ENCODE results near the gene SLC8A2. TPM values are rescaled to one million over a fixed set of nuclear protein-coding genes. Genes with fewer than 3 reads are reported as not detected.

The SLC8A2 gene
- total and polyA plus RNA-seq, 10 of the 15 experiments (the other 5 are each of a cell fraction or from before 2014, with no cell fraction given), result not detected

DNA sequence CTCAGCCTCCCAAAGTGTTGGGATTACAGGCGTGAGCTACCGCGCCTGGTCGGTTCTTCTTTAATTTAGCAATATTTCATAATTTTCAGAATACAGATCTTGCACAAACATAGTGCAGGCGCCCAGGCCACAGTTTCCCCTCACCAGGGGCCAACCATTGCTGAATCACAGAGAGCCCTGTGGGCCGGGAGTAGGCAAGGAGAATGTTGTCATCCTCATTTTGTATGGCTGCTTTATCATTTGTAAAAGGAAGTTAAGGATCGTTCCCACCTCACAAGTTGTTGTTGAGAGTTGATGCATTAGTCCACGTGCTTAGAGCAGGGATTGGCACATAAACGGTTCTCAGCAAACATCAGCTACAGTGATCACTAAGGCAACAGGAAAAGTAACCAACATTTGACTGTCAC is 82.5 kb downstream of the SLC8A2 start:
- BruUV-seq (replicated peaks), result no TSS peak
- Histone ChIP-seq H3K9me3 (replicated peaks; ENCODE audit: control insufficient read depth, insufficient read depth, low read length) (no peaks in the 10 kb centered on the region), H3K4me2 (ENCODE audit: control insufficient read depth, insufficient read depth) (no peak overlapping the region), H3K27ac (ENCODE audit: control insufficient read depth, insufficient read depth) (no peak overlapping the region), H3K36me3 (ENCODE audit: control insufficient read depth in 2 of 2, insufficient read depth in 2 of 2, low read length in 1 of 2) (no peaks in the 10 kb centered on the region), H3K9ac (ENCODE audit: control insufficient read depth, insufficient read depth, low read length) (no peak overlapping the region; the same call in 1 of the 2 replicates), H2AFZ (ENCODE audit: control insufficient read depth, low read depth, low read length) (peak overlapping the region; percentile 23; the same call in 1 of the 2 replicates), H3K4me1 (ENCODE audit: control insufficient read depth, insufficient read depth, low read length) (no peaks in the 10 kb centered on the region), H3K27me3 (replicated peaks in 1 of 2; ENCODE audit: control insufficient read depth in 2 of 2, insufficient read depth in 2 of 2, low read length in 1 of 2) (no peaks in the 10 kb centered on the region), H3K79me2 (ENCODE audit: control insufficient read depth, insufficient read depth, low read length) (no peaks in the 10 kb centered on the region), H4K20me1 (ENCODE audit: control insufficient read depth, insufficient read depth) (no peaks in the 10 kb centered on the region), H3K4me3 (no peak overlapping the region)
- 62% methylated on average over 9 of the region's 9 CpGs for WGBS (ENCODE audit: insufficient coverage, insufficient replicate concordance, low lambda C conversion rate, missing lambda C conversion rate)
- SMC1A ChIA-PET (ENCODE audit: uncharacterized antibody, unreplicated experiment), result interaction anchor here (0.8 to 1.4 kb wide), 3 partner anchors 40 to 105 kb away, joined by 3 read pairs; partner anchors contain the start of gene DHX34
- DNase-seq (ENCODE audit: low read depth, low spot score), result no peak
- RAD21 ChIA-PET (ENCODE audit: unreplicated experiment), result interaction anchor here (3.4 kb wide), 1 partner anchor 90 kb away, joined by 21 read pairs; no protein-coding TSS in a partner anchor
- no peak for ATAC-seq
- FAIRE-seq, result no peak
- in situ Hi-C loops (cut with MboI), result loop anchor here (5.0 kb wide), 1 partner anchor 92 kb away; no protein-coding TSS in a partner anchor
- POLR2A ChIA-PET, result interaction anchor here (0.6 kb wide), 1 partner anchor 112 kb away, joined by 4 read pairs; no protein-coding TSS in a partner anchor
- TF ChIP-seq, protein P1, sequence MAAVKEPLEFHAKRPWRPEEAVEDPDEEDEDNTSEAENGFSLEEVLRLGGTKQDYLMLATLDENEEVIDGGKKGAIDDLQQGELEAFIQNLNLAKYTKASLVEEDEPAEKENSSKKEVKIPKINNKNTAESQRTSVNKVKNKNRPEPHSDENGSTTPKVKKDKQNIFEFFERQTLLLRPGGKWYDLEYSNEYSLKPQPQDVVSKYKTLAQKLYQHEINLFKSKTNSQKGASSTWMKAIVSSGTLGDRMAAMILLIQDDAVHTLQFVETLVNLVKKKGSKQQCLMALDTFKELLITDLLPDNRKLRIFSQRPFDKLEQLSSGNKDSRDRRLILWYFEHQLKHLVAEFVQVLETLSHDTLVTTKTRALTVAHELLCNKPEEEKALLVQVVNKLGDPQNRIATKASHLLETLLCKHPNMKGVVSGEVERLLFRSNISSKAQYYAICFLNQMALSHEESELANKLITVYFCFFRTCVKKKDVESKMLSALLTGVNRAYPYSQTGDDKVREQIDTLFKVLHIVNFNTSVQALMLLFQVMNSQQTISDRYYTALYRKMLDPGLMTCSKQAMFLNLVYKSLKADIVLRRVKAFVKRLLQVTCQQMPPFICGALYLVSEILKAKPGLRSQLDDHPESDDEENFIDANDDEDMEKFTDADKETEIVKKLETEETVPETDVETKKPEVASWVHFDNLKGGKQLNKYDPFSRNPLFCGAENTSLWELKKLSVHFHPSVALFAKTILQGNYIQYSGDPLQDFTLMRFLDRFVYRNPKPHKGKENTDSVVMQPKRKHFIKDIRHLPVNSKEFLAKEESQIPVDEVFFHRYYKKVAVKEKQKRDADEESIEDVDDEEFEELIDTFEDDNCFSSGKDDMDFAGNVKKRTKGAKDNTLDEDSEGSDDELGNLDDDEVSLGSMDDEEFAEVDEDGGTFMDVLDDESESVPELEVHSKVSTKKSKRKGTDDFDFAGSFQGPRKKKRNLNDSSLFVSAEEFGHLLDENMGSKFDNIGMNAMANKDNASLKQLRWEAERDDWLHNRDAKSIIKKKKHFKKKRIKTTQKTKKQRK (IDR thresholded peaks at IDR 0.05; ENCODE audit: low read depth, low read length), result no peak
- TF ChIP-seq CBX3 (IDR thresholded peaks at IDR 0.05; ENCODE audit: borderline replicate concordance, low read depth) (no peak), EP300 (IDR thresholded peaks at IDR 0.05; ENCODE audit: borderline replicate concordance in 1 of 2, control insufficient read depth in 1 of 2, low read depth in 2 of 2, low read length in 2 of 2) (no peak), HDAC6 (IDR thresholded peaks at IDR 0.05; ENCODE audit: unreplicated experiment) (no peak), TCF7 (IDR thresholded peaks at IDR 0.05; ENCODE audit: borderline replicate concordance) (no peak), MEF2A (IDR thresholded peaks at IDR 0.05; ENCODE audit: insufficient read depth, low read depth, low read length) (no peak)
- TF ChIP-seq, protein P2, sequence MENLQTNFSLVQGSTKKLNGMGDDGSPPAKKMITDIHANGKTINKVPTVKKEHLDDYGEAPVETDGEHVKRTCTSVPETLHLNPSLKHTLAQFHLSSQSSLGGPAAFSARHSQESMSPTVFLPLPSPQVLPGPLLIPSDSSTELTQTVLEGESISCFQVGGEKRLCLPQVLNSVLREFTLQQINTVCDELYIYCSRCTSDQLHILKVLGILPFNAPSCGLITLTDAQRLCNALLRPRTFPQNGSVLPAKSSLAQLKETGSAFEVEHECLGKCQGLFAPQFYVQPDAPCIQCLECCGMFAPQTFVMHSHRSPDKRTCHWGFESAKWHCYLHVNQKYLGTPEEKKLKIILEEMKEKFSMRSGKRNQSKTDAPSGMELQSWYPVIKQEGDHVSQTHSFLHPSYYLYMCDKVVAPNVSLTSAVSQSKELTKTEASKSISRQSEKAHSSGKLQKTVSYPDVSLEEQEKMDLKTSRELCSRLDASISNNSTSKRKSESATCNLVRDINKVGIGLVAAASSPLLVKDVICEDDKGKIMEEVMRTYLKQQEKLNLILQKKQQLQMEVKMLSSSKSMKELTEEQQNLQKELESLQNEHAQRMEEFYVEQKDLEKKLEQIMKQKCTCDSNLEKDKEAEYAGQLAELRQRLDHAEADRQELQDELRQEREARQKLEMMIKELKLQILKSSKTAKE (IDR thresholded peaks at IDR 0.05; ENCODE audit: low read depth, poor library complexity, severe bottlenecking), result no peak
- TF ChIP-seq, protein P3, sequence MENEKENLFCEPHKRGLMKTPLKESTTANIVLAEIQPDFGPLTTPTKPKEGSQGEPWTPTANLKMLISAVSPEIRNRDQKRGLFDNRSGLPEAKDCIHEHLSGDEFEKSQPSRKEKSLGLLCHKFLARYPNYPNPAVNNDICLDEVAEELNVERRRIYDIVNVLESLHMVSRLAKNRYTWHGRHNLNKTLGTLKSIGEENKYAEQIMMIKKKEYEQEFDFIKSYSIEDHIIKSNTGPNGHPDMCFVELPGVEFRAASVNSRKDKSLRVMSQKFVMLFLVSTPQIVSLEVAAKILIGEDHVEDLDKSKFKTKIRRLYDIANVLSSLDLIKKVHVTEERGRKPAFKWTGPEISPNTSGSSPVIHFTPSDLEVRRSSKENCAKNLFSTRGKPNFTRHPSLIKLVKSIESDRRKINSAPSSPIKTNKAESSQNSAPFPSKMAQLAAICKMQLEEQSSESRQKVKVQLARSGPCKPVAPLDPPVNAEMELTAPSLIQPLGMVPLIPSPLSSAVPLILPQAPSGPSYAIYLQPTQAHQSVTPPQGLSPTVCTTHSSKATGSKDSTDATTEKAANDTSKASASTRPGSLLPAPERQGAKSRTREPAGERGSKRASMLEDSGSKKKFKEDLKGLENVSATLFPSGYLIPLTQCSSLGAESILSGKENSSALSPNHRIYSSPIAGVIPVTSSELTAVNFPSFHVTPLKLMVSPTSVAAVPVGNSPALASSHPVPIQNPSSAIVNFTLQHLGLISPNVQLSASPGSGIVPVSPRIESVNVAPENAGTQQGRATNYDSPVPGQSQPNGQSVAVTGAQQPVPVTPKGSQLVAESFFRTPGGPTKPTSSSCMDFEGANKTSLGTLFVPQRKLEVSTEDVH (IDR thresholded peaks at IDR 0.05; ENCODE audit: low read depth, partially characterized antibody), result no peak
- CTCF ChIA-PET, result interaction anchor here (0.6 to 1.5 kb wide), 5 partner anchors 84 to 480 kb away, joined by 3 to 5 read pairs (median 3); partner anchors contain the start of gene INAFM1
- intact Hi-C loops (cut with micrococcal nuclease; ENCODE audit: unreplicated experiment), result no loop called here
